ENCODE measurements around the gene MACROD2.
"Not testable (repeated sequence)": the region's sequence is repeated elsewhere in the genome, so short reads cannot be mapped to it uniquely, and the experiment has no call there.

MACROD2 gene

DNA sequence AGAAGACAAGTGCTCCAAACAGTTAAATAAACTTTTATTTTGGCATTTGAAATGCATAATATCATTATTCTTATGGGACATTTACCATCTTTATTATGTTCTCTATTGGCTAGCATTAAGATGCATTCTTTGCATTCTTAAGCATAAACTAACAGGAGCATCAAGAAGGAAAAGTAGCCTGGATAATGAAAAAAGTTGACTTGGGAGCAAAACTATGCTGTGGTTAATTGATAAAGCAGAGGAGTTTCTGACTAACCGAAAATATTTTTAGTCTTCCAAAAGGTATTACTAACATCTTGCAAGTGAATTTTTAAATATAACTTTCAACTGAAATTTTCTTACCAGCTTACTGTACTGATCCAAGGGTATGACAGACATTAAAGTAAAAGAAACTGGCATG, 201.8 kb downstream of the MACROD2 start:
- no peak for DNase-seq

DNA sequence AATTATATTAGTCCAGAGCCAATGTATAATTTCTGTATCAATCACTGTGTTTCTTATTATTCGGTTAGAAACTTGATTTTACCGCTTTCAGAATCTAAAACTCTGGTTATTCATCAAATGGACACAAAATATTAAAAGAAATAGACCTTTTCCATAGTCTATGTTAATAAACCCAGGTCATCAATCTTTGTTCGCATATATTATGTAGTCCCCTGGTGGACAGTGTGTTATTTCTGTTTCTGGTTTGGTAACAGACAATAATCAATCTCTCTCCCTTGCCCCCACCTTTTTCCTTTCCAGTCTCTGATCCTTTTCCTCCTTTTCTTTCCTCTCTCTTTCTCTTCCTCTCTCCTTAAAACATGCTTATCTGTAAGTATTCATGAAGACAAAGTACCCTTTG, 203.1 kb downstream of the MACROD2 start:
- no peak for DNase-seq

DNA sequence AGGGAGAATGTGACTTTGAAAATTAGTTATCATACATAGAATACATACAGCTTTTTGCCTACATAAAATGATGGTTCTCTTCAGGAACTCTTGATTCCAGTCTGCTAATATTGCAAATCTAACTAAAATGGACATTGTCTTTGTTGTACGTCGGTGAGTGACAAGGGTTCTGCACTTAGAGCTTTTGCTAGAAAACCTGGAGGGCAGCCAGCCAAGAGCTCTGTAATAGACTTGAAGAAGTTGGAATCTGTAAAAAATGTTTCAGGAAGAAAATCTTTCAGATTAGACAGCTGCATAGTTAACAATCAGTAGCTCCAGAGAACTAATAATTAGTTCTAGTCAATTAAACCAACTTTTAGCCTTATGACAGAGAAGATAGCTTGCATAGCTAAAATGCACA, 203.8 kb downstream of the MACROD2 start:
- DNase-seq: no peak

DNA sequence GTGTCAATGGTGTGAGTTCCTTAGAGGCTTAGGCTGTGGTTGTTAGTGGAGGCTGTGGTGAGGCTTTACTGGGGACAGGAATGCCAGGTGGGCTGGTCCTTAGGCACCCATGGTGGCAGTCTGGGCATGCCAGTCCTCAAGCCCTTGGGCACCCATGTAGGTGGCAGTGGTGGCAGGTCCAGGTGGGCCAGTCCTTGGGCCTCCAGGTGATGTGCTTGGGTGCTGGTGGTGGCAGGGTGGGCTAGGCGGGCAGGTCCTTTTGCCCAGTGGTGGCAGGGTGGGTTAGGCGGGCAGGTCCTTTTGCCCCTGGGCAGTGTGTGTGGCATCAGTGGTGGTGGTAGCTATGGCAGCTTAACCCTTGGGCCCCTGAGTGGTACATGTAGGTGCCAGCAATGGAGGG, 208.3 kb downstream of the MACROD2 start:
- DNase-seq: no peak

DNA sequence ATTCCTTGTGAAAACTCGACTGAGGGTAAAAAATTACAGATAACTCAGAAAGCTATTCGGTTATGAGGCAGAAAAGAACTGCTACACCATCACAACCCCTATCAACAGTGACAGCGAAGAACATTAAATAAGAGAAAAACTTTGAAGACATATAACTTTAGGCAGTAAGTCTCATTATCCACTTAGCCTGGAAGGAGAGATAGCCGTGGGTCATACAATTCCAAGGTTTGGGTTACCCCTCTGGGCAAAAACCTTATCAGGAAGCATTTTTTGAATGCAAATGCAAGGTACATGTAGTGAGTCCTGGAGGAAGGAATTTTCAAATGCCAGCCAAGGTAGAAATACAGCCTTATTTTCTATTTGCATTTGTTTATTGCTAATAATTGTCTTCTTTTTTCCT, 212.3 kb downstream of the MACROD2 start:
- no peak for DNase-seq

DNA sequence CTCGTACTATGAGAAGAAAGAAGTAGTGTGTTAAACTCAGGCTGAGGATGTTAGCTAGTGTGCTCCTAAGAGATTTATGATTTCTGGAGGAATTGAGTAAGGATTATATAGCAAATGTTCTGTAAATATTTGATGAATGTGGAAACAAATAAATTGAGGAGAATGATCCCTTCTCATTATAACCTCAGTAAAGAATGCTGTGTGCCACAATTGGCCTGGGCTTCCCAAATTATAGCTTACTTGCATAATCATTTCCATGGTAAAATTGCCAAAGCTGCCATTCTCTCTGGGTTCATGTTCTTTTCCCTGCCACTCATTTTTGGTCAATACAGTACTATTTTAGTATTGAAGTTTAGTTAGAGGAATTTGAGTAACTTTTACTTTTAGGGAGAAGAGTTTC, 213.6 kb downstream of the MACROD2 start:
- DNase-seq: no peak

DNA sequence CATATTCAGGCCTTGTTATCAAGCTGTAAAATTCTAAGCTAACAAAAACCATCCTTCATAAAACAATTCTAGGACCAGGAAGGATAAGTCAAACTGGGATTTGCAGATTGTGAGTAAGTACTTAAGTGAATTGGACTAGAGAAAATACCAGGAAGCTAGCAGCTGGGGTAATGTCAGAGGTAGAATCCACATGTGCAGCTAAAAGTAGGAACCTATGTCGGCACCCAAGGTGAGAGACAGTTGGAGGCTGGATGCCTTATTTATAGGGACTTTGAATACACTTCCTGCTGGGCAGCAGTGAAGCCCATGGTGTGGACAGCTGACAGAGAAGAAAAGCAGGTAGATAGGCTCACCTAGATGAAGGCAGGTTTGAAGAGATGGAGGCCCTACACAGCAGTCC, 214.8 kb downstream of the MACROD2 start:
- no peak for DNase-seq

DNA sequence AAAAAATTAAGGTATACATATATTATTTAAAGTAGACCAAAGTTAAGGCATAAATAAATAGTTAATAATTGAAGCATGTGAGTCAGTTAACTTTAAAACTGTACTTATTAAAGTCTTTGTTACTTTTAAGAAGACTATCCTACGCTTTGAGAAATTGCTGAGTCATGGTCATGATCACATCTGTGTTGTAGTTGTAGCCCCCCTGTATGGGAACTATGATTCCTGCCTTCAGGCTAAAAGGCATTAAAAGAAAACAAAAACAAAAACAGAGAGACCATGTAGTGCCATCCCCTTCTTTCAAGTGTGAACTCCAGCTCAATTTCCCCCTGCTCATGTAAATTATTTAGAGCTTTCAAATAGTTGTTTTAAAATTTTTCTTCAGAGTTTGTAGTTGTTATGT, 218.7 kb downstream of the MACROD2 start:
- DNase-seq: no peak

DNA sequence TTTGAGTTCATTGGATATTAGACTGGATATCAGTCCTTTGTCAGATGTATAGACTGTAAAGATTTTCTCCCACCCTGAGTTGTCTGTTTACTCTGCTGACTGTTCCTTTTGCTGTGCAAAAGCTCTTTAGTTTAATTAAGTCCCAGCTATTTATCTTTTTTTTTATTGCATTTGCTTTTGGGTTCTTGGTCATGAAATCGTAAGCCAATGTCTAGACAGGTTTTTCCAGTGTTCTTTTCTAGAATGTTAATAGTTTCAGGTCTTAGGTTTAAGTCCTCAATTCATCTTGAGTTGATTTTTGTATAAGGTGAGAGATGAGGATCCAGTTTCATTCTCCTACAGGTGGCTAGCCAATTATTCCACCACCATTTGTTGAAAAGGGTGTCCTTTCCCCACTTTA, 220.6 kb downstream of the MACROD2 start:
- not testable (repeated sequence) for DNase-seq

DNA sequence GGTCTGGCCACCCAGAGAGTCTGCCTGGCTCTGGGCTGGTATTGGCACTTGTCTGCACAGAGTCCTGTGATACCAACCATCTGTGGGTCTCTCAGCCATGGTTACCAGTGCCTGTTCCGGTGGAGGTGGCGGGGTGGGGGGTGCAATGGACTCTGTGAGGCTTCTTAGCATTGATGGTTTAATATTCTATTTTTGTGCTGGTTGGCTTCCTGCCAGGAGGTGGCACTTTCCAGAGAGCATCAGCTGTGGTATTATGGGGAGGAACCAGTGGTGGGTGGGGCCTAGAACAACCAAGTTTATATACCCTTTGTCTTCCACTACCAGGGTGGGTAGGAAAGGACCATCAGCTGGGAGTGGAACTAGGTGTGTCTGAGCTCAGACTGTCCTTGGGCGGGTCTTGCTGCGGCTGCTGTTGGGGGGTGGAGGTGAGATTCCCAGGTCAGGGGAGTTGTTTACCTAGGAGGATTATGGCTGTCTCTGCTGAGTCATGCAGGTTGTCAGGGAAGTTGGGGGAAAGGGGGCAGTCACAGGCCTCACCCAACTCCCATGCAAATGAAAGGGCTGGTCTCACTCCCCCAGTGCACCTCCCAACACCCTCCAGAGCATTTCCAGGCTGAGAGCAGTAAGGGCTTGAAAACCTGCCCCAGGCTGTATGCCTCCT, 224.6 kb downstream of the MACROD2 start:
- peak; percentile 93 for DNase-seq

DNA sequence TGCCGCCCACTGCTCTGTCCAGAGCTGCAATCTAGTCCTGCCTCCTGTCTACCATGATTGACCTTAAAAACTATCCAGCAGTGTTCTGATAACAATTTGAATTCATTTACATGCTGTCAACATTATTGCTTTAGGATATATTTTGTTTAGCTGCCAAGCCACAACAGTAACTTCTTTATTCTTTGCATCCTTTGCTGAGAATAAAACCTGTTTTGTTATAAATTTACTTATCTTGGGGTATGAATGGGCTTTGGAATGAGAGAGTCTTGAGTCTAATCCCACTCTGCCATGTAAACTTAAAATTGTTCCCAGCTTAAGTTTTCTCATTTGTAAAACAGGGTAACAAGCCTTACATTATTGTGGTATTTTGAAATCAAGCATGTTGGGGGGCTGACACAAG, 225.7 kb downstream of the MACROD2 start:
- peak; percentile 65 for DNase-seq

DNA sequence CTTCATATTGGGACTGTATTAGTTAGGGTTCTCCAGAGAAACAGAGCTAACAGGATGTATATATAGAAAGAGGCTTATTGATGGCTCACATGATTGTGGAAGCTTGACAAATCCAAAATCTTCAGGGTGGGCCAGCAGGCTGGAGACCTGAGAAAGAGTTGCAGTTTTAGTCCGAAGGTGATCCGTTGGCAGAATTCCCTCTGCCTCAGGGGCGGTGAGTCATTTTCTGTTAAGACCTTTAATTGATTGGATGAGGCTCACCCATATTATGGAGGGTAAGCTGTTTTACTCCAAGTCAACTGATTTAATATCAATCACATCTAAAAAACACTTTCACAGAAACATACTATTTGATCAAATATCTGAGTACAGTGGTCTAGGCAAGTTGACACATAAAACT, 228.5 kb downstream of the MACROD2 start:
- no peak for DNase-seq

DNA sequence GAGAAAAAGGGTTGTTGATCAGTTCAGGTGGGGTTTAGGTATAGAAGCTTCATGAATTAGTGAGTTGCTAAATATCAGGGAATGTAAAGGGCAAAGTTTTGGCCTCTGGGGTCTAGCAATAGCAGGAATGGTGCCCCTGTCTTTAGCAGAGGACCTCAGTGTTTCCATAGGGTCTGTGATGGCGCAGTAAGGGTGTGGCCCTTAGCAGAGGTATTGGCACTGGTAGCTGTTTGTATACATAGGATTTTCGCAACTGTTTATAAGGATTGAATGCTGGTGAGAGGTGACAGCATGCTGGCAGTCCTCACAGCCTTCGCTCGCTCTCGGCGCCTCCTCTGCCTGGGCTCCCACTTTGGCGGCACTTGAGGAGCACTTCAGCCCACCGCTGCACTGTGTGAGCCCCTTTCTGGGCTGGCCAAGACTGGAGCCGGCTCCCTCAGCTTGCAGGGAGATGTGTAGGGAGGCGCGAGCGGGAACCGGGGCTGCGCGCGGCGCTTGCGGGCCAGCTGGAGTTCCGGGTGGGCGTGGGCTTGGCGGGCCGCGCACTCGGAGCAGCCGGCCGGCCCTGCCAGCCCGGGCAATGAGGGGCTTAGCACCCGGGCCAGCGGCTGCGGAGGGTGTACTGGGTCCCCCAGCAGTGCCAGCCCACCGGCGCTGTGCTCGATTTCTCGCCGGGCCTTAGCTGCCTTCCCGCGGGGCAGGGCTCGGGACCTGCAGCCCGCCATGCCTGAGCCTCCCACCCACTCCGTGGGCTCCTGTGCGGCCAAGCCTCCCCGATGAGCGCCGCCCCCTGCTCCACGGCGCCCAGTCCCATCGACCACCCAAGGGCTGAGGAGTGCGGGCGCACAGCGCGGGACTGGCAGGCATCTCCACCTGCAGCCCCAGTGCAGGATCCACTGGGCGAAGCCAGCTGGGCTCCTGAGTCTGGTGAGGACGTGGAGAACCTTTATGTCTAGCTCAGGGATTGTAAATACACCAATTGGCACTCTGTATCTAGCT, 231.0 kb downstream of the MACROD2 start:
- not testable (repeated sequence) for DNase-seq

DNA sequence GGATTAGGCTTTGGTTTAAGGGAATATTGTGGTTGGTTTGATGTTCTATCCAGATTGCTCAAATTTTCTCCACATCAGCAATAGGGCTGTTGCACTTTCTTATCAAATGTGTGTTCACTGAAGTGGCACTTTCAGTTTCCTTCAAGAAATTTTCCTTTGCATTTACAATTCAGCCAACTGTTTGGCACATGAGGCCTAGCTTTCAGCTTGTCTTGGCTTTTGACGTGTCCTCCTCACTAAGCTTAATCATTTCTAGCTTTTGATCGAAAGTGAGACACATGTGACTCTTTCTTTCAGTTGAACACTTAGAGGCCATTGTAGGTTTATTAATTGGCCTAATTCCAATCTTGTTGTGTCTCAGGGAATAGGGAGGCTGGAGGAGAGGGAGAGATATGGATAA, 237.3 kb downstream of the MACROD2 start:
- no peak for DNase-seq

DNA sequence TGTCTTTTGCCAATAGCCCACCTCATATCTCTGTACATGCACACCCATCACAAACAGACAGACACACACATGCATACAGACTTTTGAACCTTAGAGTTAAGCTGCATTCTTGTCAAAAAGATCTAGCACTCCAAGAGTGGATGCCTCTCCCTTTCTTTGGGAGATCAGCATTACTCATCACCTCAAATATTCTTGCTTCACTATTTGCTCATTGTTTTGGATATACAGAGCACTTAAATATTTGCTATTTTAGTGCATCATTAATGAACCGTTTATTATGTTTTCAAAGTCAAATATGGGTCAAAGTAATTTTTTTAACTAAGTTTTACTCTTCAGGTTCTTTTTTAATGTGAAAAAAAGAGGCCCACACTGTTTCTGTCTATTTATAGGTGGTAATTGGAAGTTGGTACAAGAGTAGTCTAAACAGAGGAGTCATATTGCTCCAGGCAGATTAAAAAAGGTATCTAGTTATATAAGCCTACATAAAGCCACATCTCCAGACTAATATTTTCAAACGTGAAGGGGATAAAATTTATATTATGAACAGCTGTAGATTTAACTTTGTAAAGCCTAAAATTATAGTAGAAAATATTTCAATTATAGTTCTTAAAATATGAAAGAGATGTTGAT, 239.5 kb downstream of the MACROD2 start:
- no peak for DNase-seq

DNA sequence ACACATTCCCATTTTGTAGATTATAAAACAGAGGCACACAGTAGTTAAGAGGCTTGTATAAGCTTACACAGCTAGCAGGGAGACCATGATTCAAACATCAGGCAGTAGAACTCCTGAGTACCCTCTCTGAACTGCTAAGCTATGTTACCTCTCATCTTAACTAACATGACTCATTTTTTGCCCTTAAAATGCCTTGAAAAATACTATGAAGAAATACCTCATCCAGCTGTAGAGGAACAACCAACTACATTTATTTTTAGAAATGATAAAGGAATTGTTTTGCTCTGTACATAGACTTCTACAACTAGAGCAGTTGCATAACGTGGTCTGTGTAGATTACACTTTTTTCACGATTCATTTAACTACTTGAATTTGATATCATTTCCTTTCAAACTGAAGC, 240.0 kb downstream of the MACROD2 start:
- DNase-seq: no peak

DNA sequence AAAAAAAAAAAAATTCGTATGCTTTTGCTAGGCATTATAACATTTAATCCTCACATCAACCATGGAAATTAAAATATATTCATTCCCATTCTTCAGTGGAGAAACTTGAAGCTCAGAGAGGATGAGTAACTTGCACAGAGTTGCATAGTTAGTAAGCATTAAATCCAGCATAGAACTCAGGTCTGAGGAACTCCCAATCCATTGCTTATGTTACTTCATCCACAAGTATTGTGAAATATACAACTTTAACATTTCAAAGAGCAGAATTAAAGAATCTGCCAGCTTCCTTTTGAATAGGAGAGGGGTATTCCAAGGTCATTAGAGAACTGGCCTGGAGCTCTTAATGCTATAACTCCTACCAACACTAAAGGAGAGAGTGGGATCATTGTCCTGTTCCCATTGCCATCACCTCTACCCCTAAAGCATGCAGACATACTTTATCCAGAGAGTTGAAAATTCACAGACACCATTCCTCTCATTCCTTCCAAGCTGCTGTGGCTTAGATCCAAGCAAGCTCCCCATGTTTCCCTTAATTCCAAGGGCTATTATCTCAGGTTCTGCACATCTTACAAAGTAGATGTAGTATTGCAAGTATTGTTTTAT, 250.2 kb downstream of the MACROD2 start:
- no peak for DNase-seq

DNA sequence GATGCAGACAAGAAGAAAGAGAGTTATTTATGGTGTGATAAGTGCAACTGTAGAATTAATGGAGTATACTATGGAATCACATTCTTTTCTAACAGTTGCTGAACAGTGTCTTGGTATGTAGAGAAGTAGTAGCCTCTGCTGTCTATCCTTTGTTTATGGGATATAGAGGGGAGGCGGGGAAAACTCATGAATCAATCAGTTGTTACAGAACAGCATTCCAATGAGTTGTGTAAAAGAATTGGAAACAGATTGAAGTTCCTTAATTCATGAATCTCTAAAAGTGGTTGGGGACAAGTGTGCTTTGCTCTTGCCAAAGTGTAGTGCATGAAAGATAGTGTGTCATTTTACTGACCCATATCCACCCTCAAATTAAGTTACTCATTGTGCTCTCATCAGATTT, 264.4 kb downstream of the MACROD2 start:
- no peak for DNase-seq

DNA sequence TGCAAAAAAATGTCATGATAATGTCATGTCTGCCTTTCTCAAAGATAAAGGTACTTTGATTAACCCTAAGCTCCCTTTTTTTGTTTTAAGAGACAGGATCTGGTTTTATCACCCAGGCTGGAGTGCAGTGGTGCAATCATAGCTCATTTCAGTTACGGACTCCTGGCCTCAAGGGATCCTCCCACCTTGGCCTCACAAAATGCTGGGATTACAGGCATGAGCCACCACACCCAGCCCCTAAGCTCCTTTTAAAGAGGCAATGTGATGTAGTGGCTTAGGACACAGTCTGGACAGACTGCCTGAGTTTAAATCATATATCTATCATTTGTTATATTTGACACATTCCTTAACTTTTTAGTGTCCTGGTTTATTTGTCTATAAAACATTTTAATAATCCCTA, 265.1 kb downstream of the MACROD2 start:
- DNase-seq: no peak

DNA sequence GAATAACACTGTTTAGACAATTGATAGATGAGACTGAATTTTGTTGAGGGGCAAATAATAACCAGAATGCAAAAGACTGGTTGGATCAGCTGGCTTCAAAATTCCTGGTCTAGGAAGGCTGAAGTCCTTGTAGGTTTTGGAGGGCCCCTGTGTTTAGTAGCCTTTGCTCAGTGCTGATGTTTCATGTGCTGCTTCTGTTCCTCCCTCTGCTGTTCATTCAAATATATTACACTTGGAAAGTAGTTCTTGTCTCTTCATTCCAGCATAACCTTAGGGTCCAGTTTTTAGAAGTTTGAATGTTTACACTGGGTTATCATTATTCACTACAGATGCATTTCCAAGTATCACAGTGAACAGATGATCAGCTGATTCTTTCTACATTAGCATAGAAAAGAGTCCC, 269.6 kb downstream of the MACROD2 start:
- DNase-seq: peak; percentile 10

DNA sequence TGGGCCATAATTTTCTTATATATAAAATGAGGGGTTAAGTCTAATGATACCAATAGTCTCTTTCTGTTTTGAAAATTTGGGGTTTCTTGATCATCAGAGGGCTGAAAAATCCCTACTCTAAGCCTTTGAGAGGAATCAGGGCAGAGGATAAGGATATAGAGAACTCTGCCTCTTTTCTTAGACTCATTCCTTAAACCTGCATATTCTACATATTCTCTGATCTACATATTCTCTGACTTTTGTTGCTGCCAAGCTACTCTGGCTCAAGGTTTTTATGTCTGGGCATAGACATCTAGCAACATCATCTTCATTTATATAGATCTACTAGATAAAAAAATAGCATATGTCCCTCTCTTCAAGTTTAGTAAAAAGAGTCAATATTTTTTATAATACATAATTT, 270.9 kb downstream of the MACROD2 start:
- no peak for DNase-seq

DNA sequence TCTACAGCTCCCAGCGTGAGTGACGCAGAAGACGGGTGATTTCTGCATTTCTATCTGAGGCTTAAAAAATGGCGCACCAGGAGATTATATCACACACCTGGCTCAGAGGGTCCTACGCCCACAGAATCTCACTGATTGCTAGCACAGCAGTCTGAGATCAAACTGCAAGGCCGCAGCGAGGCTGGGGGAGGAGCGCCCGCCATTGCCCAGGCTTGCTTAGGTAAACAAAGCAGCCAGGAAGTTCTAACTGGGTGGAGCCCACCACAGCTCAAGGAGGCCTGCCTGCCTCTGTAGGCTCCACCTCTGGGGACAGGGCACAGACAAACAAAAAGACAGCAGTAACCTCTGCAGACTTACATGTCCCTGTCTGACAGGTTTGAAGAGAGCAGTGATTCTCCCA, 275.4 kb downstream of the MACROD2 start:
- not testable (repeated sequence) for DNase-seq

DNA sequence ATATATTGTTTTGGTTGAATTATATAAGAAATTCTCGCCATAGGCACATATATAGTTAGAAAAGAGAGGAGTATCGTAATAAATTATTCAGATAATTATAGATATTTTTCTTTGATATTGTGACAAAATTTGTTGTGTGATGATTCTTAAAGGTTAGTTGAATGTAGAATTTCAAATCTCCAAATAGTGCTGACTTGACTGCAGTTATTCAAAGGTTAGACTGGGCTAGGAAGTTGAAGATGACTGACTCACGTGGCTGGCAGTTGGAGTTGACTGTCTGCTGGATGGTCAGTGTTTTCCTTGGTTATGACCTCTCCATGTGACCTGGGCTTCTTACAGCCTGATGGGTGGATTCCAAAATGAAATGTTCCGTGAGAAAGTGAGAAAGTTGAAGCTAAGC, 286.8 kb downstream of the MACROD2 start:
- no peak for DNase-seq

All from NCI-H526 treated with DMSO at 0.1 percent for 48 hours (cell line).